Spleen (tissue), 11 donors: Measurements from ENCODE around the gene ISOC2. TPM values are rescaled to one million over a fixed set of nuclear protein-coding genes. Genes with fewer than 3 reads are reported as not detected.

Source experiments
- DNase-seq: peaks from one replicate; pipeline ENCODE4 v3.0.0-alpha.2; 2020
- H3K27ac ChIP-seq, 8 donors: fragments of 200-600 bp; sonication (generic) in 7 of 8; 1 replicate in 4 of 8; 2 replicates in 4 of 8; pipeline versions ENCODE4 v1.5.0 to v1.8.0; 2016 to 2021; ENCODE audit warnings: inconsistent platforms in 4 of 8, mild to moderate bottlenecking in 4 of 8, moderate library complexity in 1 of 8
- H3K27me3 ChIP-seq, 7 donors: fragments of 200-600 bp; sonication (generic) in 6 of 7; replicated peaks in 1 of 7; 1 replicate in 4 of 7; 2 replicates in 3 of 7; pipeline versions ENCODE4 v1.5.0 to v1.8.0; 2016 to 2021; ENCODE audit warnings: inconsistent platforms in 3 of 7, mild to moderate bottlenecking in 1 of 7
- H3K36me3 ChIP-seq, 6 donors: fragments of 200-600 bp; sonication (generic) in 5 of 6; 1 replicate in 4 of 6; 2 replicates in 2 of 6; pipeline versions ENCODE4 v1.5.0 to v1.8.0; 2016 to 2021; ENCODE audit warnings: inconsistent platforms in 2 of 6
- H3K4me1 ChIP-seq, 6 donors: fragments of 200-600 bp; sonication (generic) in 5 of 6; 1 replicate in 3 of 6; 2 replicates in 3 of 6; pipeline versions ENCODE4 v1.5.0 to v1.8.0; 2016 to 2021; ENCODE audit warnings: inconsistent platforms in 3 of 6
- H3K4me3 ChIP-seq, 8 donors: fragments of 200-600 bp; sonication (generic) in 7 of 8; 1 replicate in 4 of 8; 2 replicates in 4 of 8; pipeline versions ENCODE4 v1.5.0 to v1.8.0; 2016 to 2021; ENCODE audit warnings: inconsistent platforms in 4 of 8, mild to moderate bottlenecking in 4 of 8, moderate library complexity in 2 of 8
- H3K9me3 ChIP-seq, 8 donors: fragments of 200-600 bp; sonication (generic) in 7 of 8; 1 replicate in 4 of 8; 2 replicates in 4 of 8; pipeline versions ENCODE4 v1.5.0 to v1.8.0; 2016 to 2021; ENCODE audit warnings: inconsistent platforms in 4 of 8
- POLR2A ChIP-seq, 3 donors: fragments of 450-650 bp; IDR thresholded peaks; one replicate each; pipeline ENCODE4 v1.5.1; 2017; ENCODE audit warnings: antibody characterized with exemption in 3 of 3, mild to moderate bottlenecking in 1 of 3
- POLR2AphosphoS5 ChIP-seq, 3 donors: sonication (generic); formaldehyde crosslinking; IDR thresholded peaks; one replicate each; pipeline ENCODE4 v1.5.1; 2017; ENCODE audit warnings: antibody characterized with exemption in 3 of 3
- WGBS, 5 donors: extraction: QIAGEN DNeasy Blood & Tissue Kit in 3 of 5; methylation state at CpG; one replicate each; pipeline versions ENCODE4 v1.1.5 to v1.1.7; 2013 to 2018; 5-methylcytosine and 5-hydroxymethylcytosine counted together
- intact Hi-C: fragments of 100-400 bp; cut with DNase I; formaldehyde crosslinking; loops from one replicate; pipeline ENCODE4 v1.15.0; 2023; ENCODE audit warnings: low total_unique reads
- polyA plus RNA-seq, 3 donors: library from polyadenylated mRNA; stranded (reverse); fragments of 200-250 nt; gene quantifications; one replicate each; pipeline ENCODE4 v1.2.1, GENCODE V29; 2013
- total RNA-seq, 7 donors: library from RNA; depleted of rRNA in 3 of 7; stranded (reverse); fragments of >200 nt in 3 of 7; fragmentation: NEBNext Ultra II Directional in 4 of 7; extraction: Animal tissue kit (Norgen Biotek cat#: 25700) in 4 of 7; gene quantifications; one replicate each; pipeline versions ENCODE4 v1.1.0 to v1.2.1, GENCODE V29; 2016 to 2021
- TF ChIP-seq, protein P1 (sequence below), 11 experiments: fragments of 200-600 bp in 7 of 11; fragments of 450-650 bp in 4 of 11; sonication (generic) in 4 of 11; IDR thresholded peaks in 8 of 11; conservative IDR thresholded peaks in 3 of 11; 1 replicate in 7 of 11; 2 replicates in 4 of 11; pipeline versions ENCODE4 v1.4.0 to v1.8.0; 2016 to 2021; ENCODE audit warnings: antibody characterized with exemption in 11 of 11, inconsistent platforms in 4 of 11, mild to moderate bottlenecking in 1 of 11
- donor health status: healthy with polysubstance abuse.
- donor health status: DM: no; HTN: no; CAD: no; lungs with moderate emphysema.
- donor health status: DM: no; HTN: no; CAD: no.
- donor health status: Bipolar disorder and iron deficiency.
- donor health status: healthy.
- donor health status: DM: no; HTN: no; CAD: no.
- donor health status: DM: yes; HTN: yes; CAD: no.

ISOC2 gene
- total and polyA plus RNA-seq, 10 donors, result 38.6 to 98.7 (median 55.3) TPM

DNA sequence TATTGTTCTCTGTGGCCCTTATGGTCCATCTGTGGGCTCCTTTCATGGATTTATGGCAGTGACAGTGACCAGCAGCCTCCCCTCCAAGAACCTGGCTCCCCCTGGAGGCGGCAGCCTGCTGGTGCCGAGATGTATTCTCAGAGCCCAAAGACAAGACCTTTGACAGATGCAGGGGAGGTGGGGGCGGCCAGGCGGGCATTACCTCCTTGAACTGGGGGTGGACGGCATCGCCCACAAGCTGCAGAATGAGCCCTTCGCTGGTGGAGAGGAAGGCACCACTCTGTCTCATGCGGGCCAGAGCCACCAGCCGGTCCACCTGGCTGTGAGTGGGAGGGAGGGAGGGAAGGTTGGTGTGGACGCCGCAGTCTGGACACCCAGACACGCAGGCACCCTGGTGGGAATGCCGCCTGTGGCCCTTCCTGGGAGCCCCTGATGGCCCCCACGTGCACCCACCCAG, 6.6 kb downstream of the ISOC2 start:
- peaks cover 8 to 33% (median 24%) of the 10 kb centered on the region in 7 donors for H3K27me3 ChIP-seq
- H3K4me3 ChIP-seq, result no peak overlapping the region
- H3K27ac ChIP-seq, result no peak overlapping the region
- no peaks in the 10 kb centered on the region for H3K9me3 ChIP-seq
- intact Hi-C loops, result no loop called here
- 71 to 87% (median 77%) methylated on average over 9 to 14 of the region's 14 CpGs for WGBS, 5 donors
- peaks cover 13 to 36% (median 25%) of the 10 kb centered on the region in 6 donors for H3K4me1 ChIP-seq
- TF ChIP-seq POLR2AphosphoS5 (IDR thresholded peaks at IDR 0.05), result no peak
- TF ChIP-seq, protein P1, sequence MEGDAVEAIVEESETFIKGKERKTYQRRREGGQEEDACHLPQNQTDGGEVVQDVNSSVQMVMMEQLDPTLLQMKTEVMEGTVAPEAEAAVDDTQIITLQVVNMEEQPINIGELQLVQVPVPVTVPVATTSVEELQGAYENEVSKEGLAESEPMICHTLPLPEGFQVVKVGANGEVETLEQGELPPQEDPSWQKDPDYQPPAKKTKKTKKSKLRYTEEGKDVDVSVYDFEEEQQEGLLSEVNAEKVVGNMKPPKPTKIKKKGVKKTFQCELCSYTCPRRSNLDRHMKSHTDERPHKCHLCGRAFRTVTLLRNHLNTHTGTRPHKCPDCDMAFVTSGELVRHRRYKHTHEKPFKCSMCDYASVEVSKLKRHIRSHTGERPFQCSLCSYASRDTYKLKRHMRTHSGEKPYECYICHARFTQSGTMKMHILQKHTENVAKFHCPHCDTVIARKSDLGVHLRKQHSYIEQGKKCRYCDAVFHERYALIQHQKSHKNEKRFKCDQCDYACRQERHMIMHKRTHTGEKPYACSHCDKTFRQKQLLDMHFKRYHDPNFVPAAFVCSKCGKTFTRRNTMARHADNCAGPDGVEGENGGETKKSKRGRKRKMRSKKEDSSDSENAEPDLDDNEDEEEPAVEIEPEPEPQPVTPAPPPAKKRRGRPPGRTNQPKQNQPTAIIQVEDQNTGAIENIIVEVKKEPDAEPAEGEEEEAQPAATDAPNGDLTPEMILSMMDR (IDR thresholded peaks at IDR 0.05 in 8 of 11, conservative IDR thresholded peaks at IDR 0.05 in 3 of 11), result peak in 10 of 11 experiments; percentile 15 to 66 (median 46)
- TF ChIP-seq POLR2A (IDR thresholded peaks at IDR 0.05), result no peak
- DNase-seq, result no peak
- H3K36me3 ChIP-seq, result peaks cover 0 to 31% (median 9%) of the 10 kb centered on the region in 6 donors

DNA sequence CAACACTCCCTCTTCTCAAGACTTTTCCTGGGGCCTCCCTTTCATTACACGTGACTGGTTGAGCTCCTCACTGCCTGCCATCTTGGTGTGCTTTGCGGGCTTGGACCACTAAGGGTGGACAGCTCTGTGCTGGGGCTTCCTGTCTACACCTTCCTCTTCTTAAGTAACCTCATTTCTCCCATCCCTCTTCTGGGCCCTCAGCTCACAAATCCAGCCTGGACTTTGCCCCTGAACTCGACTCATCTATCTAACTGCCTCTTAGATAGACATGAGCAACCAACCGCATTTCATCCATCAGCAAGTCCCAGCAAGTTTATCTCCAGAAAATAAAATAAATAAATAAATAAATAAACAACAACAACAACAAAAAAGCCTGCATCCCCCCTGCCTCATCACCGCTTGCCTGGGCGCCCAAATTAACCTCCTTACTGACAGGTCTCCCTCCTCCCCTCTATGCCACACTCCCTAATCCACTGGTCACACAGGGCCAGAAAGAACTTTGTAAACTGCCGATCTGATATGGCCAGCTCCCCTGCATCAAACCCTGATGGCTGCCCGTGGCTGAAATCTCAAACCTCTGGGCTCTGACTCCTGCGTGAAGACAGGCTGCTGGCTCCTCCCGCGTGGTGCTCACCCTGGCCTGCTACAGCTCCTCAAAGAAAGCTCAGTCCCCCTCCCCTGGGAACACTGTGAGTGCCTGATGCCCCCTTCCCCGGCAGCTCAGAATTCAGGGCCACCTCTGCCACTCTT, 7.8 kb downstream of the ISOC2 start:
- WGBS, 5 donors, result 92 to 97% (median 95%) methylated on average over 12 of the region's 12 CpGs

DNA sequence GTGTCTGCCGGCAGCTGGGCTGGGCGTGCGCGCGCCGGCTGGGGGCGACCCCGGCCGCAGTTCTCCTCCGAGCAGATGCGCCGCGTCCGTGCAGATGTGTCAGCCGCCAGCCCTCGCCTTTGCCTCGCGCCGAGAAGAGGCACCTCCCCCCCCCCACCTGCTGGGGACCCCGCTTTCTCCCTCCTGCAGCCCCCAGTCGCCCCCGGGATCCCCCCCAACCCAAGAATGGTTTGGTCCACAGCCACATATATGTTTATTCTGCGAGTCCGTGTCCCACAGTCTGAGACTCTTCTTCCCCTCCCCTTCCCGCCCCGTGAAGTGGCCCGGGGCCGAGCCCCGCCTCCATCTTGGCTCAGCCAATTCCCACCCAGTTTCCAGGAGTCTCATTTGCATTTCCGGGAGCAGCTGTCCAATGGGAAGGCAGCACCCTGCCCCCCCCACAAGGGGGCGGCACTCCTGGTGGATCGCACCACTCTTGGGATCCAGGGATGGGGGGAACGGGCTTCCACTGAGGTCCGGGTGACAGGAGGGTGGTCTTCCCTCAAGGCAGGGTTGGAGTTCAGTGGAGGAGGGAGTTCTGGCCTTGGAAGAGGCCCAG, 8.6 kb downstream of the ISOC2 start:
- TF ChIP-seq POLR2AphosphoS5 (IDR thresholded peaks at IDR 0.05) (peak in 2 of 3 donors; percentile 36 to 46), POLR2A (IDR thresholded peaks at IDR 0.05) (no peak)
- 15 to 29% (median 26%) methylated on average over 27 to 34 of the region's 34 CpGs for WGBS, 5 donors
- H3K9me3 ChIP-seq, result no peaks in the 10 kb centered on the region
- no peak overlapping the region for H3K27ac ChIP-seq
- peaks cover 8 to 42% (median 29%) of the 10 kb centered on the region in 7 donors for H3K27me3 ChIP-seq
- H3K36me3 ChIP-seq, result peaks cover 0 to 31% (median 9%) of the 10 kb centered on the region in 6 donors
- H3K4me3 ChIP-seq, result peak overlapping the region in 1 of 8 donors; percentile 57
- DNase-seq, result no peak
- H3K4me1 ChIP-seq, result peaks cover 10 to 24% (median 20%) of the 10 kb centered on the region in 6 donors
- intact Hi-C loops, result no loop called here

More for the DNA sequence above, 7.8 kb downstream of the ISOC2 start:
- H3K27me3 ChIP-seq, result peaks cover 8 to 42% (median 29%) of the 10 kb centered on the region in 7 donors
- intact Hi-C loops, result no loop called here
- peaks cover 10 to 25% (median 20%) of the 10 kb centered on the region in 6 donors for H3K4me1 ChIP-seq
- H3K9me3 ChIP-seq, result no peaks in the 10 kb centered on the region
- H3K4me3 ChIP-seq, result no peak overlapping the region
- peak in 1 of 3 donors; percentile 6 for TF ChIP-seq POLR2AphosphoS5 (IDR thresholded peaks at IDR 0.05)
- TF ChIP-seq POLR2A (IDR thresholded peaks at IDR 0.05), result no peak
- TF ChIP-seq, protein P1 (IDR thresholded peaks at IDR 0.05 in 8 of 11, conservative IDR thresholded peaks at IDR 0.05 in 3 of 11), result no peak
- DNase-seq, result no peak
- H3K27ac ChIP-seq, result no peak overlapping the region
- peaks cover 0 to 31% (median 9%) of the 10 kb centered on the region in 6 donors for H3K36me3 ChIP-seq

DNA sequence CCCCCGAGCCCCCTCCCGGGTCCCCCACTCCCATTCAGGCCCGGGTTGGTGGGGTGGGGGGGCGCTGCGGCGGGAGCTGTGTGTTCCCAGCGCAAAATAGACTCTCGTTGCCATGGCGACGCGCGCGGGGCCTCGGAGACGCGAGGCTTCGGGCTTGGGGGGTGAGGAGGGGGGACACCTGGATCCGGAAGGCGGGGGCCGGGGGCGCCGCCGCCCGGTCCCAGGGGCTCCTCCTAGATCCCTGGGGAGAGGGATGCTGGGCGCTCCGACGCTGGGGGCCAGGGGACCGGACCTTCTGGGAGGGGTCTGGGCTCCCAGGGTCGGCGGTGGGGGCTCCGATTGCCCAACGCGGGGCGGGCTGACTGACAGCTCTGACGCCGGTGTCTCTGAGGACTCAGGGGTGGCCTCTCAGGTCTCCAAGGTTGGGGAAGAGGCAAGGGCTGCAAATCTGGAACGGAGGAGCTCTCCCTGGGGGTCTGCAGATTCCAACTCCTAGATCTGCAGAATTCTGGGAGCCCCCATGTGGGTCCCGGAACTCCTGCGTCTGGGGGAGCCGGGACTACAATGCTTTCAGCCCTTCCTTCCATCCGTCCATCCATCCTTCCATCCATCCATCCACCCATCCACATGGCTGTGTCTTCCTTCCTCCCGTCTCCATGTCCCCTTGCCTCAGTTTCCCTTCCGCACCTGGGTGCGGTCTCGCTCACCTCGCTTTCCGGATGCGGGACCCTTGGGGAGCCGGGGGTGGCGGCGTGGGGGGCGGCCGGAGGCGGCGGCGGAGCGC, 9.3 kb downstream of the ISOC2 start:
- H3K4me1 ChIP-seq, result peaks cover 10 to 24% (median 20%) of the 10 kb centered on the region in 6 donors
- DNase-seq, result no peak
- H3K9me3 ChIP-seq, result no peaks in the 10 kb centered on the region
- H3K36me3 ChIP-seq, result peaks cover 0 to 31% (median 9%) of the 10 kb centered on the region in 6 donors
- peak overlapping the region in 5 of 8 donors; percentile 1 to 57 (median 21) for H3K4me3 ChIP-seq
- intact Hi-C loops, result no loop called here
- peaks cover 8 to 49% (median 29%) of the 10 kb centered on the region in 7 donors for H3K27me3 ChIP-seq
- TF ChIP-seq POLR2AphosphoS5 (IDR thresholded peaks at IDR 0.05), result no peak
- TF ChIP-seq, protein P1 (IDR thresholded peaks at IDR 0.05 in 8 of 11, conservative IDR thresholded peaks at IDR 0.05 in 3 of 11), result no peak
- no peak for TF ChIP-seq POLR2A (IDR thresholded peaks at IDR 0.05)
- WGBS, 5 donors, result 2 to 7% (median 5%) methylated on average over 43 to 57 of the region's 57 CpGs
- no peak overlapping the region for H3K27ac ChIP-seq
